HG02852 (cell line): ENCODE results near the gene MSRB2.
A peak's percentile ranks its signal among the peaks of the same experiment; 100 is the strongest.

Source experiments
- ATAC-seq: cut with Tn5 transposase; IDR thresholded peaks from one replicate; pipeline ENCODE4 v1.9.1; 2021; ENCODE audit warnings: mild to moderate bottlenecking, moderate library complexity; ENCODE audit not compliant: unreplicated experiment

MSRB2 gene

GRCh38 chr10:23158370-23158769 lies 63.0 kb downstream of the MSRB2 start:
- peak; percentile 57 for ATAC-seq

GRCh38 chr10:23171232-23171876 lies 76.0 kb downstream of the MSRB2 start:
- no peak for ATAC-seq
